K562 (cell line): ENCODE results near the gene CD6. TPM values are rescaled to one million over a fixed set of nuclear protein-coding genes. Genes with fewer than 3 reads are reported as not detected.

Experiments used
- ATAC-seq: fragments of 200-7000 bp; cut with Tn5 transposase; 3 replicates; pipeline ENCODE4 v1.9.1; 2020; ENCODE audit warnings: moderate library complexity
- BruUV-seq: library from RNA; stranded (reverse); fragments of 400-500 nt; replicated peaks from 2 replicates; lab custom pipeline; 2021; lab: Mats Ljungman, UMichigan
- CTCF ChIA-PET: fragments of 300-600 bp; formaldehyde crosslinking; extraction: SDS; loops from one replicate; lab custom pipeline; 2021; ENCODE audit warnings: low intra/inter-chr PET ratio; lab: Yijun Ruan, JAX
- POLR2A ChIA-PET: fragments of 300-600, 350-650 bp; sonication (Branson Sonifier 250); formaldehyde crosslinking; extraction: SDS; loops from one replicate; lab custom pipeline; 2021; ENCODE audit warnings: antibody characterized with exemption, inconsistent platforms; lab: Yijun Ruan, JAX
- DNase-seq, 4 experiments: peaks; one replicate each; pipeline versions ENCODE4 v3.0.0 to v3.0.0-alpha.2; 2011 to 2018; ENCODE audit warnings: low spot score in 3 of 4, mixed read lengths in 3 of 4; ENCODE audit errors: extremely low read depth in 1 of 4
- FAIRE-seq: peaks from 2 replicates; lab custom pipeline; 2011; peaks lifted over from hg19 to GRCh38; lab: Jason Lieb, UNC
- H2AFZ ChIP-seq: 2 replicates; pipeline ENCODE4 v1.6.0; 2011; ENCODE audit warnings: low read depth, low read length, control low read depth, inconsistent platforms
- H3K27ac ChIP-seq: fragments of 200-600 bp; 3 replicates; pipeline ENCODE4 v1.8.0; 2011; ENCODE audit warnings: low read depth, mild to moderate bottlenecking, control low read depth, inconsistent platforms, low read length, moderate library complexity, mixed read lengths; ENCODE audit errors: extremely low read depth
- H3K27me3 ChIP-seq, 2 experiments: fragments of 300-600 bp in 1 of 2; 2 replicates in 1 of 2; 3 replicates in 1 of 2; pipeline versions ENCODE4 v1.6.0 to v1.8.0; 2011; ENCODE audit warnings: inconsistent platforms in 2 of 2, low read length in 2 of 2, mild to moderate bottlenecking in 1 of 2, mixed read lengths in 1 of 2, moderate library complexity in 1 of 2; ENCODE audit not compliant: control insufficient read depth in 2 of 2, insufficient read depth in 2 of 2
- H3K36me3 ChIP-seq: fragments of 300-600 bp; 3 replicates; pipeline ENCODE4 v1.8.0; 2011; ENCODE audit warnings: mild to moderate bottlenecking, low read length, inconsistent platforms; ENCODE audit not compliant: control insufficient read depth, insufficient read depth
- H3K4me1 ChIP-seq, 2 experiments: fragments of 200-600 bp in 1 of 2; replicated peaks in 1 of 2; 2 replicates in 1 of 2; 3 replicates in 1 of 2; pipeline versions ENCODE4 v1.5.1 to v1.8.0; 2011; ENCODE audit warnings: inconsistent platforms in 2 of 2, low read length in 2 of 2, mild to moderate bottlenecking in 1 of 2, mixed read lengths in 1 of 2, moderate library complexity in 1 of 2; ENCODE audit not compliant: control insufficient read depth in 2 of 2, insufficient read depth in 2 of 2
- H3K4me2 ChIP-seq: 2 replicates; pipeline ENCODE4 v1.6.1; 2011; ENCODE audit warnings: low read length, control low read depth, inconsistent platforms, mixed read lengths; ENCODE audit not compliant: insufficient read depth
- H3K4me3 ChIP-seq: fragments of 200-600 bp; sonication (generic), shearing (Covaris generic); 2 replicates; pipeline ENCODE4 v1.5.1; 2016; ENCODE audit warnings: control low read depth, inconsistent platforms
- H3K79me2 ChIP-seq: fragments of 200-600 bp; 3 replicates; pipeline ENCODE4 v1.8.0; 2011; ENCODE audit warnings: low read length, inconsistent platforms; ENCODE audit not compliant: control insufficient read depth, insufficient read depth
- H3K9ac ChIP-seq, 2 experiments: 2 replicates each; pipeline versions ENCODE4 v1.6.0 to v1.6.1; 2011; ENCODE audit warnings: low read depth in 2 of 2, low read length in 2 of 2, control low read depth in 1 of 2, inconsistent platforms in 1 of 2, mild to moderate bottlenecking in 1 of 2, mixed read lengths in 1 of 2; ENCODE audit not compliant: insufficient read depth in 1 of 2
- H3K9me1 ChIP-seq: one replicate; pipeline ENCODE4 v1.6.0; 2011; ENCODE audit warnings: inconsistent platforms, mild to moderate bottlenecking, low read length, moderate library complexity; ENCODE audit not compliant: control insufficient read depth, insufficient read depth
- H3K9me3 ChIP-seq: replicated peaks from 2 replicates; pipeline ENCODE4 v1.5.1; 2011; ENCODE audit warnings: low read depth, low read length, inconsistent platforms; ENCODE audit not compliant: control insufficient read depth, insufficient read depth
- H4K20me1 ChIP-seq: replicated peaks from 2 replicates; pipeline ENCODE4 v1.6.1; 2011; ENCODE audit warnings: low read length, inconsistent platforms, mixed read lengths; ENCODE audit not compliant: control insufficient read depth, insufficient read depth
- ARID2 ChIP-seq: fragments of 450-650 bp; IDR thresholded peaks from 2 replicates; pipeline ENCODE4 v1.6.1; 2017; ENCODE audit warnings: antibody characterized with exemption, mild to moderate bottlenecking
- CBFA2T2 ChIP-seq: fragments of 450-650 bp; conservative IDR thresholded peaks from 2 replicates; pipeline ENCODE4 v1.6.1; 2017; ENCODE audit warnings: mild to moderate bottlenecking
- CHCHD3 ChIP-seq: fragments of 250-450 bp; sonication (Bioruptor Pico); IDR thresholded peaks from 2 replicates; pipeline ENCODE4 v2.1.2; 2022; ENCODE audit warnings: mild to moderate bottlenecking
- FOXA3 ChIP-seq, 2 experiments: fragments of 450-650 bp in 1 of 2; sonication (generic) in 1 of 2; formaldehyde crosslinking; IDR thresholded peaks in 1 of 2; conservative IDR thresholded peaks in 1 of 2; 2 replicates each; pipeline versions ENCODE4 v1.4.0 to v1.8.0; 2020 to 2022; ENCODE audit warnings: mild to moderate bottlenecking in 2 of 2, missing genetic modification reagents in 1 of 2
- HDAC1 ChIP-seq, 2 experiments: fragments of 450-650 bp; IDR thresholded peaks; 2 replicates each; pipeline ENCODE4 v1.6.1; 2016 to 2017; ENCODE audit warnings: inconsistent platforms in 1 of 2, mild to moderate bottlenecking in 1 of 2, moderate library complexity in 1 of 2
- HDAC8 ChIP-seq: fragments of 450-650 bp; IDR thresholded peaks from 2 replicates; pipeline ENCODE4 v1.6.1; 2016; ENCODE audit warnings: mild to moderate bottlenecking, missing genetic modification characterization, moderate library complexity, missing compliant biosample characterization
- HIVEP1 ChIP-seq: fragments of 250-450 bp; sonication (Bioruptor Pico); IDR thresholded peaks from 2 replicates; pipeline ENCODE4 v1.4.0; 2020; ENCODE audit warnings: mild to moderate bottlenecking
- PCBP1 ChIP-seq: fragments of 200-400 bp; formaldehyde crosslinking; IDR thresholded peaks from 2 replicates; pipeline ENCODE4 v1.6.1; 2018; ENCODE audit warnings: mild to moderate bottlenecking, low read depth, low read length; ENCODE audit not compliant: poor library complexity, severe bottlenecking
- RNF2 ChIP-seq: sonication (generic); IDR thresholded peaks from 2 replicates; pipeline ENCODE4 v1.6.1; 2016
- TCF7 ChIP-seq: sonication (generic); IDR thresholded peaks from 2 replicates; pipeline ENCODE4 v1.6.1; 2016; ENCODE audit warnings: antibody characterized with exemption, borderline replicate concordance
- WGBS: fragments of 100-300 bp; shearing (Covaris generic); methylation state at CpG from one replicate; pipeline ENCODE4 v1.1.6; 2016; ENCODE audit warnings: low coverage, mixed read lengths; ENCODE audit not compliant: insufficient coverage; ENCODE audit errors: missing lambda C conversion rate; 5-methylcytosine and 5-hydroxymethylcytosine counted together
- in situ Hi-C: fragments of 300-500 bp; cut with MboI; formaldehyde crosslinking; loops from 4 replicates; pipeline ENCODE4 v1.15.0; 2018; ENCODE audit warnings: inconsistent platforms, mixed read lengths
- intact Hi-C: fragments of 100-400 bp; cut with micrococcal nuclease; formaldehyde crosslinking; loops from 2 replicates; pipeline ENCODE4 v1.14.2; 2022
- polyA plus RNA-seq, 8 experiments: library from polyadenylated mRNA; depleted of rRNA in 4 of 8; stranded (reverse) in 5 of 8; unstranded in 3 of 8; fragments of >200 nt; fragmentation: Nextera tagmentation in 2 of 8; fragmentation: Illumina TruSeq in 1 of 8; extraction: Ambion mirVana in 2 of 8; extraction: Trizol in 1 of 8; gene quantifications; 2 replicates each; pipeline versions ENCODE4 v1.2.1 to v1.2.3, GENCODE V29; 2011 to 2014; ENCODE audit warnings: inconsistent platforms in 1 of 8, missing spikeins in 1 of 8
- total RNA-seq, 7 experiments: library from RNA; depleted of rRNA in 6 of 7; stranded (reverse); fragments of >200 nt in 6 of 7; fragmentation: Illumina TruSeq in 2 of 7; extraction: Trizol in 2 of 7; gene quantifications; 2 replicates each; pipeline versions ENCODE4 v1.2.1 to v1.2.3, GENCODE V29; 2011 to 2021; ENCODE audit warnings: low replicate concordance in 1 of 7
- TF ChIP-seq, protein P1 (sequence below): fragments of 250-450 bp; sonication (Bioruptor Pico); IDR thresholded peaks from 2 replicates; pipeline ENCODE4 v1.4.0; 2020; ENCODE audit warnings: mild to moderate bottlenecking, moderate library complexity, borderline replicate concordance

The CD6 gene
- total and polyA plus RNA-seq, 9 of the 15 experiments (the other 6 are each of a cell fraction or from before 2014, with no cell fraction given): 0.84 TPM; not detected in 8

- WGBS: 4% methylated on average over 11 of the region's 15 CpGs
- BruUV-seq: no TSS peak
- Histone ChIP-seq H4K20me1 (peaks cover 10% of the 10 kb centered on the region; the same call in 1 of the 2 replicates), H3K27ac (no peak overlapping the region), H3K36me3 (no peaks in the 10 kb centered on the region), H3K4me1 (peaks cover 0 to 20% of the 10 kb centered on the region in 2 experiments; a peak in 3 of 5 replicates), H2AFZ (no peak overlapping the region), H3K79me2 (no peaks in the 10 kb centered on the region), H3K4me2 (no peak overlapping the region), H3K4me3 (no peak overlapping the region), H3K9me3 (no peaks in the 10 kb centered on the region), H3K27me3 (peaks cover 74 to 90% of the 10 kb centered on the region in 2 experiments), H3K9me1 (no peaks in the 10 kb centered on the region), H3K9ac (no peak overlapping the region)
- no peak for FAIRE-seq
- POLR2A ChIA-PET: interaction anchor here (0.6 kb wide), 1 partner anchor 324 kb away, joined by 3 read pairs; the partner anchor contains the start of gene TKFC
- TF ChIP-seq RNF2 (no peak), CHCHD3 (CRISPR knock-in tag) (no peak), CBFA2T2 (no peak), PCBP1 (no peak), HDAC8 (no peak), HIVEP1 (CRISPR knock-in tag) (no peak), FOXA3 (CRISPR knock-in tag; conservative IDR thresholded peaks at IDR 0.05 in 1 of 2, IDR thresholded peaks at IDR 0.05 in 1 of 2) (no peak), TCF7 (no peak), HDAC1 (IDR thresholded peaks at IDR 0.05) (no peak), ARID2 (no peak)
- TF ChIP-seq, protein P1, sequence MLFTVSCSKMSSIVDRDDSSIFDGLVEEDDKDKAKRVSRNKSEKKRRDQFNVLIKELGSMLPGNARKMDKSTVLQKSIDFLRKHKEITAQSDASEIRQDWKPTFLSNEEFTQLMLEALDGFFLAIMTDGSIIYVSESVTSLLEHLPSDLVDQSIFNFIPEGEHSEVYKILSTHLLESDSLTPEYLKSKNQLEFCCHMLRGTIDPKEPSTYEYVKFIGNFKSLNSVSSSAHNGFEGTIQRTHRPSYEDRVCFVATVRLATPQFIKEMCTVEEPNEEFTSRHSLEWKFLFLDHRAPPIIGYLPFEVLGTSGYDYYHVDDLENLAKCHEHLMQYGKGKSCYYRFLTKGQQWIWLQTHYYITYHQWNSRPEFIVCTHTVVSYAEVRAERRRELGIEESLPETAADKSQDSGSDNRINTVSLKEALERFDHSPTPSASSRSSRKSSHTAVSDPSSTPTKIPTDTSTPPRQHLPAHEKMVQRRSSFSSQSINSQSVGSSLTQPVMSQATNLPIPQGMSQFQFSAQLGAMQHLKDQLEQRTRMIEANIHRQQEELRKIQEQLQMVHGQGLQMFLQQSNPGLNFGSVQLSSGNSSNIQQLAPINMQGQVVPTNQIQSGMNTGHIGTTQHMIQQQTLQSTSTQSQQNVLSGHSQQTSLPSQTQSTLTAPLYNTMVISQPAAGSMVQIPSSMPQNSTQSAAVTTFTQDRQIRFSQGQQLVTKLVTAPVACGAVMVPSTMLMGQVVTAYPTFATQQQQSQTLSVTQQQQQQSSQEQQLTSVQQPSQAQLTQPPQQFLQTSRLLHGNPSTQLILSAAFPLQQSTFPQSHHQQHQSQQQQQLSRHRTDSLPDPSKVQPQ (CRISPR knock-in tag): no peak
- ATAC-seq: no peak
- in situ Hi-C loops: no loop called here
- CTCF ChIA-PET: no interaction called here
- intact Hi-C loops: no loop called here
- DNase-seq: no peak
Observed at GRCh38 chr11:61009392-61010275, 38.2 kb downstream of the CD6 start.
